RCC 7860 (cell line): ENCODE data around the gene ANKRD33B.
A peak's percentile ranks its signal among the peaks of the same experiment; 100 is the strongest.
"Not testable (repeated sequence)": the region's sequence is repeated elsewhere in the genome, so short reads cannot be mapped to it uniquely, and the experiment has no call there.

Experiments
- DNase-seq: peaks from one replicate; pipeline ENCODE4 v3.0.0-alpha.2; 2015; ENCODE audit warnings: low spot score
- FAIRE-seq: peaks from 2 replicates; lab custom pipeline; 2012; peaks lifted over from hg19 to GRCh38; lab: Jason Lieb, UNC

ANKRD33B gene

DNA sequence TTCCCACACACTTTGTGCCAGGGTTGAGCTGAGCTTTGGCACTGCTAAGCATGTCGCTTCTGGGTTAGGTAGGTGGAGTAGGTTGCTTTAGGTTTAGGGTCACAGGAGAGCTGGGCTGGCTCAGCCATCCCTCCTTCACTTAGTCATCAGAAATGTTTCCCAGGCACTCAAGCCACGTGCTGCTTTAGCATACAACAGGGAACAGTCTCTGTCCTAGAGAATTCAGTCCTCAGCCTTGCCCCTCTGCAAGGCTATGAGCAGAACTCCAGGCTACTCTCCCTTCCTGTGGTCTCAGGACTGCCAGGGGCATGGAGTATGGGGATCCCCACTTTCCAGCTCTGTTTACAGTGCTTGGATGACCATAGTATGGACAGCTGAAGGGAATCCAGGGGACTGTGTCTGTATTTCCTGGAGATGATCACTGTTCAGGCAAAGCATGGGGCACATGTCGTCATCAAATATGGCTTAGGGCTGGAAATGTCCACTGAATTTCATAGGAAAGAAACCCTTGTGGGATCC lies 7.5 kb upstream of the ANKRD33B start:
- DNase-seq (peak; percentile 87), FAIRE-seq (peak; percentile 77)

DNA sequence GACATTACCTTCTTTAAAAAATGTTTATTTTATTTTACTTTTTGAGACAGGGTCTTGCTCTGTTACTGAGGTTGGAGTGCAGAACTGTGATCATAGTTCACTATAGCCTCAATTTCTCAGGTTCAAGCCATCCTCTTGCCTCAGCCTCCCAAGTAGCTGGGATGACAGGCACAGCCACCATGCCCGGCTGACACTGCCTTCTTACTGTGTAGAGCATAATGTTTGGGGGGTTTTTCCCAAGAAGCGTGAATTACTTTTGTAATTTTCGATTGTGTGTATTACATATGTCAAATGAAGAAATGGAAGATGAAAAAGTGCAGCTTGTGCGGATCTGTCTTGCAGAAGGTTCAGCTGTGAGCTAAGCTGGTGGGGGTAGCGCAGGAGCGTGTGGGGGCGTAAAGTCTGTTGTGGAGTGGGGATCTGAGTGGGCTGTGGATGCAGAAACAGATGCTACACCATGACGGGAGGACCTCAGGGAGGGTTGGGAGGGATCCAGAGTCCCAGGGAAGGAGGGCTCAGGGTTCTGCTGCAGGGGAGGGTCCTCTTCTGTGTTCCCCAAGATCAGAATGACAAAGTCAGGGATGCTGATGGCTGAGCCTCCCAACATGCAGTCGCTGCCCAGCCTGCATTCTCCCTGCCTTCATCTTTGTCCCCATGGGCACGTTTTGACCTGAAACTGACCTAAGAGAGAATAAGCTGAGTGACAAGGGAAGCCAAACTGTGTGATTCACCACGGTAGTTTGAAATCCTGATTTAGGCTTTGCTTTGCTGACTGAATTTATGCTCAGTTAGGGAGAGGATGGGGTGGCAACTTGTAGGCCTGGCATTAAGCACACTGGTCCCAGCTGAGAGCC lies 6.8 kb upstream of the ANKRD33B start:
- peak; percentile 71 for FAIRE-seq
- peak; percentile 77 for DNase-seq

DNA sequence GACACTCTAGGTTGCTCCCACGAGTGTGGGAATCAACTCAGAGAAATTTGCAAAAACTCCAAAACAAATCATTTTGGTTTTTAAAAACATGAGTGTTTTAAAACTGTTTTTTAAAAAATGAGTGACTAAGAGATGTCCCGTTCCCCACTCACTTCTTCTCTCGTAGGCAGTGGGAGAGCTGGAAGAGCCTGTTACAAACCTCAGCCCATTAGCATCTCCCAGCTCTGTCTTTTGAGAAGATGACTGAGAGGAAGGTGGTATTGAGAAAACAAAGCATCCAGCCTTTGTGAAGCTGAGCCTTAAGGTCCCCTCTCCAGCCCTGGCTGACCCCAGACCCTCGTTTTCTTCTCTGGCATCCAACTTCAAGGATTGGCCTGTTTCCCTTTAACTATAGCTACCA lies 4.7 kb upstream of the ANKRD33B start:
- FAIRE-seq (no peak), DNase-seq (no peak)

DNA sequence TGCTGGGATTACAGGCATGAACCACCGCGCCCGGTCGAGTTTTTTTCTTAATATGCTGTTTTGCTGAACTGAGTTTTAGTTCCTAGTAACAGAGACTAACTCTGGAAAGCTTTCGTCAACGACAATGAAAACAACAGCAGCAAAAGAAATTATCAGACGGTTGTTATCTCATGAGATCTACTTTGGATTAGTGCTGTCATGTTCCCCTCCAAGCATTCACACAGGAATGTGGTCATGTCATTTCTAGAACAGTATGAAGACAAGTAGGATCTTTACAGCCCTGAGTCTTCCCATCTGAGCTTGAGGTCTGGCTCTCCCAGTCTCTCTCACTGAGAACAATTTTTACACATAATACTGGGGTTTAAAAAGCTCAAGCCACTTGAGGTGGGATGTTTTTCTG lies 4.0 kb upstream of the ANKRD33B start:
- DNase-seq = no peak

GRCh38 chr5:10562201-10563109 lies 1.4 kb upstream of the ANKRD33B start:
- DNase-seq (no peak), FAIRE-seq (no peak)

More for the DNA sequence above, 4.0 kb upstream of the ANKRD33B start:
- FAIRE-seq = no peak

GRCh38 chr5:10563110-10563944 lies 543 bp upstream of the ANKRD33B start:
- DNase-seq = no peak
- FAIRE-seq = no peak

DNA sequence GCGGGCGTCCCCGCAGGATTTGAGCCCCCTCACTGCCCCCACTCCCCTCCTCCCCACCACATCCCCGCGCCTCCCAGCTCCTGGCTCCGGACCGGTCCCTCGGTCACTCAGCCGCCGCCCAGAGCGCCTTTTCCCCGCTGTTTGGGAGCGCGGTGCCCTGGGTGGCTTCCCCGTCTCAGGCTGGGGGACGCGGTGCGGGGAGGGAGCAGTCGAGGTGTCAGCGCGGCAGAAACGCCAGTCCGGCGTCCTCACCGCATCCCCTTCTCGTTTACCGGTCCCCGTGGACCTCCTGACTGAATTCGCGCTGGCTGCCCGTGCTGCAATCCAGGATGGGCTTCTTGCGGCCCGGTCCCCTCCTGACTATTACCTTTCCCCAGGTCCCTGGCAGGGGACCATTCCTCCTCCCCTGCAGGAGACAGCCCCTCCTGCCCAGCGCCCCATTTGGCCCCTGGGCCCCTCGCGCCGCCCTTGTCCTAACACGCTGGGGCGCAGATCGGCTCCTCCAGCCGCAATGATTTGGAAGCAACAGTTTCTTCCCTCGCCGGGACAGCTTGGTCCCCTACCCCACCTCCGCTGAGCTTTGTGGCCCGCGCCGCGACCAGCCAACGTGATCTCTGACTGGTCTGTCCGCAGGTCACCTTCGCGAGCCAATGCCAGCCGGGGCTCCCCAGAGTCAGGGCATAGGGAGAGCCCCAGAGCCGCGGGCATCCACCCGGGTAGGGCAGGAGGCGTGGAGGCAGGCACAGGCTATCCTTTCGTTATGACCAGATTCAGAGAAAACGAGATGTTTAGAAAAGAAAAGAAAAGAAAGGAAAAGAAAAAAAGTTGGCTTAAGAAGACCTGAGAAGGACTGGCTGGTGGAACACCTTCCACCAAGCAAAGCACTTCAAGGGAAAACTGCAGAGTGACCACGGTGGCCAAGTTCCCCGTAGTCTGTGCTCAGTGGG lies 1.2 kb downstream of the ANKRD33B start:
- DNase-seq = no peak
- FAIRE-seq = no peak

DNA sequence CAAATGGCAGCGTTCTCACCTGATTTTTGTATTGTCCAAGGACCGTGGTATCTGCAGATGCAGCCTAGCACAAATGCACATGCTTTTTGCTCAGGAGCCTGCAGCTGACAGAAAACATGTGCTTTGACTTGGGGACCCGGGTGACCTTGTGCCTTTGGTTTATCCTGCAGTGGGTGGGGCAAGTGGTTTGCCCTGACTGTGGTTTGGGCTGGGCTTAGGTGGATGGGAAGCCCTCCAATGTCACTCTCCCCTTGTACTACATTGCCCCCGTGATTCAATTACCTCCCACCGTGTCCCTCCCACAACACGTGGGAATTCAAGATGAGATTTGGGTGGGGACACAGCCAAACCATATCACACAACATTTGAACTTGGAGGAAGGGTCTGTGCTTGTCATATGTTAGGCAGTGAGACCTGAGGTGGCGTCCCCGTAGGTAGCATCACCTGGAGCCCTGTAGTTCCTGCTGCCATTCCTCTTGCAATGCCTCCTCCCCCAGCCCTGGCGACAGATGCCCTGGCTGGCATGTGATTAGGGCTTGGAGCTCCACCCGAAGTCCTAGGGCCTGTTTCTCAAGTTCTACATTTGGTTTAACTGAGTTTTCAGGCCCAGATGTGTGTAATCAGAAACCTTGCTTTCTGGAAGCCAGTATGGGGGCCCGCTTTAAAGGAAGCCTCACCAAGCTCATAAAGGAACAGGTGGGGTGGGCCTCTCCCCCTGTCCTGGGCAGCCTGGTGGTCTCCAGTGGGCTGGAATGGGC lies 2.1 kb downstream of the ANKRD33B start:
- FAIRE-seq = no peak
- DNase-seq = no peak

DNA sequence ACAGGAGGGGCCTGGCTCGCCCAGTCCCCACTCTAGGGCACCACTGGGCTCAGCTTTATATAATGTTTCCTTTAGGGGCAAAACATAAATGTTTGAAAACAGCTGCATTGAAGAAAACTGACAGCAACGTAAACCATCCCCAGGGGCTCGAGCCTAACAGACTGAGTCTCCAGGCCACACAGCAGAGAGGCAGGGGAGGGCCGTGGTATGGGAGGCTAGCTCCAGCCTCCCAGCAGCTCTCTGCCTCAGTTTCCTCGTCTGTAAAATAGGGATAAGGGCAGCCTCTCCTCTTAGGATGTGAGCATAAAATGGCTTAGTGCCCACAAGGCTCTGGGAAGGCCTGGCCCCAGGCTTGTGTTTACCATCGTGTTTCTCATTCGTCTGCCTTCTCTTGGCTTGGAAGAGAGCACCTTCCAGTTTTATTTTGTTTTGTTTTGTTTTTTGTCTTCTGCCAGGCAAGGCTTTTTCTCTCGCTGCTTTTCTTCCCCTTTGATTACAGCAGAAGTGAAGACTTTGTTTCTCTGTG lies 2.7 kb downstream of the ANKRD33B start:
- FAIRE-seq = no peak
- no peak for DNase-seq

GRCh38 chr5:10567121-10567591 lies 3.3 kb downstream of the ANKRD33B start:
- FAIRE-seq (no peak), DNase-seq (no peak)

DNA sequence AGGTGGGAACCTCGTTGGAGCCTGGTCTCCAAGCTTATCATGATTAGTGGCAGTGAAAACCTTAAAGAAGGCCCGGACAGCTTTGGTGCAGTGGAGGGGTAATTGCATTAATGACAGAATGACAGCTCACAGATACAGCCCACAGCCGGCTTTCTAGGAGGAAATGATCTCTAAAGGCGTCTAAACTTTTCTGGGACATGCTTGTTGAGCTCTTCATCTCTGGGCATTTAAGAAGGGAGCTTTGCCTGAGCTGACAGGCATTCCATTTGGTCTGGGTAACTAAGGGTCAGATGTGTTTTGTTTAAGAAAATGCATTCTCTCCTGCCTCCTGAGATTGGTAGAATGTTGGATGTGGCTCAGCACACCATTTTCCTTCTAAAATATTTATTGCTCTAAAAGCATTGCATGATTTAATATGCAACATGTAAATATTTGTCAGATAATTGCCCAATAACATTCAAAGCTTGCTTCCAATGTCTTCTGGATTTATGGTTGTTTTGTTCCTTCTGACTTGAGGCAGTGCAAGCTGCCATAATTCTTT lies 4.0 kb downstream of the ANKRD33B start:
- FAIRE-seq = no peak
- DNase-seq = no peak

- FAIRE-seq, DNase-seq: not testable (repeated sequence)
Observed at GRCh38 chr5:10570540-10570939, 6.7 kb downstream of the ANKRD33B start.

DNA sequence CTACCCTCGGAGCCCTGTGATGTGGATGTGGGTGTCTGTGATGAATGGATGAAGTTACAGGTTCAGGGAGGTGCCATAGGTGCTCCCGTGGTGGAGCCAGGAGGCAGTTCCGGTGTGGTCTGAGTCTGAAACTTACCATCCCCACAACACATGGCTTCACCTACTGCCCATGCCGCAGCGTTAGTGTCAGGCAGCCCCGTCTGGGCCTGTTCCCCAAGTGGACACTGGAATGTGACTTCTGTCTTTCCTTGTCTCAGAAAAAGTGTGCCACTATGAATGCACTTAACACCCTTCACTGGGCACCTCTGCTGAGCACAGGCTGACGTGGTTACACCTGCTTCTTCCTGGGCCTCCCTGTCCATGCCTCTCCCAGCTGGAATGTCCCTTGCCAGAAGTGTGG lies 8.6 kb downstream of the ANKRD33B start:
- DNase-seq (no peak), FAIRE-seq (no peak)

GRCh38 chr5:10573487-10574145 lies 9.7 kb downstream of the ANKRD33B start:
- no peak for DNase-seq
- no peak for FAIRE-seq

DNA sequence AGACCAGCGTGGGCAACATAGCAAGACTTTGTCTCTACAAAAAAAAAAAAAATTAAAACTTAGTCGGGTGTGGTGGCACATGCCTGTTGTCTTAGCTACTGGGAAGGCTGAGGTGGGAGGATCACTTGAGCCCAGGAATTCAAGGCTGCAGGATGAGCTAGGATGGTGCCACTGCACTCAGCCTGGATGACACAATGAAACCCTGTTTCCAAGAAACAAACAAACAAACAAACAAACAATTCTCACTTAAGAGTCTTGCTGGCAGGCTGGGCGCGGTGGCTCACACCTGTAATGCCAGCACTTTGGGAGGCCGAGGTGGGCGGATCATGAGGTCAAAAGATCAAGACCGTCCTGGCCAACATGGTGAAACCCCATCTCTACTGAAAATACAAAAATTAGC lies 11.0 kb downstream of the ANKRD33B start:
- not testable (repeated sequence) for DNase-seq, FAIRE-seq

DNA sequence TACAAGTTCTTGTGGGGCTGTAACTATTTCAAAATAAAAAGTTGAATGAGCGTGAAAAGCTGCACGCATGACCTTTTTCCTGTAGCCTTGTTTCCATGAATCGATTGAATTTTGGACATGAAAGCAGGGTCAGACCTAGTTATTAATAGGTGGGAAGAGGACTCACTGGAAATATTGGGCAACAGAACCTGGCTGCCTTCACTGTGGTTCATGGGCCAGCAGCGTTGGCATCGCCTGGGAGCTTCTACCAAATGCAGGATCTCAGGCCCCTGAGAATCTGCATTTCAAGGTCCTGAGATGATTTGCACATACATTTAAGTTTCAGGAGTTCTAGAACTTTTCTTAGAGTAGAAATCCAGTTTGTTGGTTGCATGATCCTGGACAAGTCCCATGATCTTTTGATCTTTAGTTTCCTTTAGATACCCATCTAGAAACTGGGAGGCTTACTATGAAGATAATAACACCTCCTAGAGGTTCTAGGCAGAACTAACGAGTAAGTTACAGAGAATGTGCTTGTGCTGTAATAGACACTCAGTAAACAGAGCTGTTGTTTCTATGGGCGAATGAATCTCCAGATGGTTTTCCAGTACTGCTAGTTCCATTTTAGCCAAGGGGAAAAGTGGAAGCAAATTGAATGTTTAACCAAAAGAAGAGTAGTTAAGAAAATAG lies 12.4 kb downstream of the ANKRD33B start:
- FAIRE-seq (no peak), DNase-seq (no peak)

DNA sequence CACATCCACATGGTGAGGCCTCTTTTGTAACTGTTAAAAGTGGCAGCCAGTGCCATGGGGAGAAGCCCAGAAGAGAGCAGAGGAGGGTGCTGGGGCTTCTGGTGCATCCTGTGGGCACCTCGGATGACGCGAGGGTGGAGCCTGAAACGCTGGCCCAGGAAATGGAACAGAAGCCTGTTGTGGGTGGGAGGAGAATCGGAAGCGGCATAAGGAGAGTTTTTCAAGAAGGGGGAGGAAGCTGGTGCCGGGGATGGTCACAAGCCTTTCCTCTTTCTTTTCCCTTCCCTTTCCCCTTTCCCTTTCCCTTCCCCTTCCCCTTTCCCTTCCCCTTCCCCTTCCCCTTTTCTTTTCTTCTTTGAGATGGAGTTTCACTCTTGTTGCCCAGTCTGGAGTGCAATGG lies 12.9 kb downstream of the ANKRD33B start:
- FAIRE-seq (no peak), DNase-seq (no peak)
